ENCODE data around the gene GPR68.

GRCh38 chr14:91231446-91231845, 13.1 kb downstream of the GPR68 start:
- TF ChIP-seq CTCF (IDR thresholded peaks at IDR 0.05; ENCODE audit: poor library complexity) (no peak), EZH2 (IDR thresholded peaks at IDR 0.05; ENCODE audit: borderline replicate concordance) (no peak)
